ENCODE measurements around the gene MISP. TPM values are rescaled to one million over a fixed set of nuclear protein-coding genes. Genes with fewer than 3 reads are reported as not detected.

The MISP gene
- total RNA-seq, 1 experiment from 2014 or later = 0.70 TPM

DNA sequence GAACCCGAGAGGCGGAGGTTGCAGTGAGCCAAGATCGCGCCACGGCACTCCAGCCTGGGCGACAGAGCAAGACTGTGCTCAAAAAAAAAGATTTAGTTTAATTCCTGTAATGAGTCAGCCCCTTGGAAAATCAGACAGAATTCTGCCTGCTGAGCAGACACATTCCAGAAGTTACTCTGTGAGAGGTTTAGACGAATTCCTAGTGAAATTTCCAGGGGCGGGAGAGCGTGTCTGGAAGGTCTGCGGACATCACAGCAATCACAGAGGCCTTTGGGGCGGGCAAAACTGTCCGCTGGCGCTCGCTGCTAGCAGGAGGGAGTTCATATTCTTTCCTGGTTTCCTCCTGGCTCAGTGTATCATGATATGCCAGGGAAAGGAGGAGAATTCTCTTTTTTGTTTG, 17.5 kb downstream of the MISP start:
- Mint-ChIP-seq H3K9me3 (no peaks in the 10 kb centered on the region), H3K4me1 (no peaks in the 10 kb centered on the region), H3K27me3 (ENCODE audit: low read depth) (no peaks in the 10 kb centered on the region; the same call in 1 of the 2 replicates), H3K36me3 (no peaks in the 10 kb centered on the region), H3K27ac (no peak overlapping the region), H3K4me3 (no peak overlapping the region)
- POLR2A ChIA-PET = no interaction called here
- CTCF ChIA-PET = interaction anchor here (1.5 kb wide), 1 partner anchor 211 kb away, joined by 3 read pairs; no protein-coding TSS in a partner anchor
- TF ChIP-seq ESRRA (CRISPR knock-in tag; IDR thresholded peaks at IDR 0.05; ENCODE audit: borderline replicate concordance) (no peak), ZNF219 (CRISPR knock-in tag; IDR thresholded peaks at IDR 0.05; ENCODE audit: borderline replicate concordance) (no peak), OVOL2 (CRISPR knock-in tag; IDR thresholded peaks at IDR 0.05; ENCODE audit: borderline replicate concordance) (no peak), ATF1 (CRISPR knock-in tag; IDR thresholded peaks at IDR 0.05) (no peak)
- TF ChIP-seq, protein P1, sequence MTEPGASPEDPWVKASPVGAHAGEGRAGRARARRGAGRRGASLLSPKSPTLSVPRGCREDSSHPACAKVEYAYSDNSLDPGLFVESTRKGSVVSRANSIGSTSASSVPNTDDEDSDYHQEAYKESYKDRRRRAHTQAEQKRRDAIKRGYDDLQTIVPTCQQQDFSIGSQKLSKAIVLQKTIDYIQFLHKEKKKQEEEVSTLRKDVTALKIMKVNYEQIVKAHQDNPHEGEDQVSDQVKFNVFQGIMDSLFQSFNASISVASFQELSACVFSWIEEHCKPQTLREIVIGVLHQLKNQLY (CRISPR knock-in tag; IDR thresholded peaks at IDR 0.05) = no peak
- TF ChIP-seq, protein P2, sequence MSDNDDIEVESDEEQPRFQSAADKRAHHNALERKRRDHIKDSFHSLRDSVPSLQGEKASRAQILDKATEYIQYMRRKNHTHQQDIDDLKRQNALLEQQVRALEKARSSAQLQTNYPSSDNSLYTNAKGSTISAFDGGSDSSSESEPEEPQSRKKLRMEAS (CRISPR knock-in tag; IDR thresholded peaks at IDR 0.05) = no peak
- DNase-seq (ENCODE audit: low spot score) (no peak), ATAC-seq (no peak)

DNA sequence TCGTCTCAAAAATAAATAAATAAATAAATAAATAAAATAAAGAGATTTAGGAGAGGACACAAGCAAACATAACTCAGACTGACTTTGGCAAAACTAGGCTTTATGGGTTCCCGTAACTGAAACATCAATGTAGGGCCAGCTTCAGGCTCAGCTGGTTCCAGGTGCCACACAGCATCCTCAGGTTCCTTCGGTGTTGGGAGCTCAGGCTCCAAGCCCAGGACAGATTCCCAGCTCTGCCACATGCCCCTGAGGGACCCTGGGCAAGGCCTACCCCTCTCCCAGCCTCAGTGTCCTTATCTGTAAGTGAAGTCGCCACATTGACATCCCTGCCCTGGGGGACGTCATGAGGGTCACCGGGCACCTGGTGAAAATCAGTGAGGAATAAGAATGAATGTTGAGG, 18.7 kb downstream of the MISP start:
- DNase-seq (ENCODE audit: low spot score) (no peak), ATAC-seq (no peak)
- no peak overlapping the region for H3K4me3 Mint-ChIP-seq
- no peak for TF ChIP-seq ETV6 (CRISPR knock-in tag; IDR thresholded peaks at IDR 0.05)
- no peak for TF ChIP-seq GABPB1 (CRISPR knock-in tag; IDR thresholded peaks at IDR 0.05)
- TF ChIP-seq ZNF263 (CRISPR knock-in tag; IDR thresholded peaks at IDR 0.05; ENCODE audit: low read depth) = no peak
- TF ChIP-seq, protein P3, sequence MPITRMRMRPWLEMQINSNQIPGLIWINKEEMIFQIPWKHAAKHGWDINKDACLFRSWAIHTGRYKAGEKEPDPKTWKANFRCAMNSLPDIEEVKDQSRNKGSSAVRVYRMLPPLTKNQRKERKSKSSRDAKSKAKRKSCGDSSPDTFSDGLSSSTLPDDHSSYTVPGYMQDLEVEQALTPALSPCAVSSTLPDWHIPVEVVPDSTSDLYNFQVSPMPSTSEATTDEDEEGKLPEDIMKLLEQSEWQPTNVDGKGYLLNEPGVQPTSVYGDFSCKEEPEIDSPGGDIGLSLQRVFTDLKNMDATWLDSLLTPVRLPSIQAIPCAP (CRISPR knock-in tag; IDR thresholded peaks at IDR 0.05) = no peak
- TF ChIP-seq, protein P4, sequence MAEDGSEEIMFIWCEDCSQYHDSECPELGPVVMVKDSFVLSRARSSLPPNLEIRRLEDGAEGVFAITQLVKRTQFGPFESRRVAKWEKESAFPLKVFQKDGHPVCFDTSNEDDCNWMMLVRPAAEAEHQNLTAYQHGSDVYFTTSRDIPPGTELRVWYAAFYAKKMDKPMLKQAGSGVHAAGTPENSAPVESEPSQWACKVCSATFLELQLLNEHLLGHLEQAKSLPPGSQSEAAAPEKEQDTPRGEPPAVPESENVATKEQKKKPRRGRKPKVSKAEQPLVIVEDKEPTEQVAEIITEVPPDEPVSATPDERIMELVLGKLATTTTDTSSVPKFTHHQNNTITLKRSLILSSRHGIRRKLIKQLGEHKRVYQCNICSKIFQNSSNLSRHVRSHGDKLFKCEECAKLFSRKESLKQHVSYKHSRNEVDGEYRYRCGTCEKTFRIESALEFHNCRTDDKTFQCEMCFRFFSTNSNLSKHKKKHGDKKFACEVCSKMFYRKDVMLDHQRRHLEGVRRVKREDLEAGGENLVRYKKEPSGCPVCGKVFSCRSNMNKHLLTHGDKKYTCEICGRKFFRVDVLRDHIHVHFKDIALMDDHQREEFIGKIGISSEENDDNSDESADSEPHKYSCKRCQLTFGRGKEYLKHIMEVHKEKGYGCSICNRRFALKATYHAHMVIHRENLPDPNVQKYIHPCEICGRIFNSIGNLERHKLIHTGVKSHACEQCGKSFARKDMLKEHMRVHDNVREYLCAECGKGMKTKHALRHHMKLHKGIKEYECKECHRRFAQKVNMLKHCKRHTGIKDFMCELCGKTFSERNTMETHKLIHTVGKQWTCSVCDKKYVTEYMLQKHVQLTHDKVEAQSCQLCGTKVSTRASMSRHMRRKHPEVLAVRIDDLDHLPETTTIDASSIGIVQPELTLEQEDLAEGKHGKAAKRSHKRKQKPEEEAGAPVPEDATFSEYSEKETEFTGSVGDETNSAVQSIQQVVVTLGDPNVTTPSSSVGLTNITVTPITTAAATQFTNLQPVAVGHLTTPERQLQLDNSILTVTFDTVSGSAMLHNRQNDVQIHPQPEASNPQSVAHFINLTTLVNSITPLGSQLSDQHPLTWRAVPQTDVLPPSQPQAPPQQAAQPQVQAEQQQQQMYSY (CRISPR knock-in tag; IDR thresholded peaks at IDR 0.05) = no peak
- TF ChIP-seq, protein P5, sequence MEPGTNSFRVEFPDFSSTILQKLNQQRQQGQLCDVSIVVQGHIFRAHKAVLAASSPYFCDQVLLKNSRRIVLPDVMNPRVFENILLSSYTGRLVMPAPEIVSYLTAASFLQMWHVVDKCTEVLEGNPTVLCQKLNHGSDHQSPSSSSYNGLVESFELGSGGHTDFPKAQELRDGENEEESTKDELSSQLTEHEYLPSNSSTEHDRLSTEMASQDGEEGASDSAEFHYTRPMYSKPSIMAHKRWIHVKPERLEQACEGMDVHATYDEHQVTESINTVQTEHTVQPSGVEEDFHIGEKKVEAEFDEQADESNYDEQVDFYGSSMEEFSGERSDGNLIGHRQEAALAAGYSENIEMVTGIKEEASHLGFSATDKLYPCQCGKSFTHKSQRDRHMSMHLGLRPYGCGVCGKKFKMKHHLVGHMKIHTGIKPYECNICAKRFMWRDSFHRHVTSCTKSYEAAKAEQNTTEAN (CRISPR knock-in tag; IDR thresholded peaks at IDR 0.05) = no peak
- no peak for TF ChIP-seq NR3C1 (CRISPR knock-in tag; conservative IDR thresholded peaks at IDR 0.05; ENCODE audit: low read depth)
- TF ChIP-seq, protein P6, sequence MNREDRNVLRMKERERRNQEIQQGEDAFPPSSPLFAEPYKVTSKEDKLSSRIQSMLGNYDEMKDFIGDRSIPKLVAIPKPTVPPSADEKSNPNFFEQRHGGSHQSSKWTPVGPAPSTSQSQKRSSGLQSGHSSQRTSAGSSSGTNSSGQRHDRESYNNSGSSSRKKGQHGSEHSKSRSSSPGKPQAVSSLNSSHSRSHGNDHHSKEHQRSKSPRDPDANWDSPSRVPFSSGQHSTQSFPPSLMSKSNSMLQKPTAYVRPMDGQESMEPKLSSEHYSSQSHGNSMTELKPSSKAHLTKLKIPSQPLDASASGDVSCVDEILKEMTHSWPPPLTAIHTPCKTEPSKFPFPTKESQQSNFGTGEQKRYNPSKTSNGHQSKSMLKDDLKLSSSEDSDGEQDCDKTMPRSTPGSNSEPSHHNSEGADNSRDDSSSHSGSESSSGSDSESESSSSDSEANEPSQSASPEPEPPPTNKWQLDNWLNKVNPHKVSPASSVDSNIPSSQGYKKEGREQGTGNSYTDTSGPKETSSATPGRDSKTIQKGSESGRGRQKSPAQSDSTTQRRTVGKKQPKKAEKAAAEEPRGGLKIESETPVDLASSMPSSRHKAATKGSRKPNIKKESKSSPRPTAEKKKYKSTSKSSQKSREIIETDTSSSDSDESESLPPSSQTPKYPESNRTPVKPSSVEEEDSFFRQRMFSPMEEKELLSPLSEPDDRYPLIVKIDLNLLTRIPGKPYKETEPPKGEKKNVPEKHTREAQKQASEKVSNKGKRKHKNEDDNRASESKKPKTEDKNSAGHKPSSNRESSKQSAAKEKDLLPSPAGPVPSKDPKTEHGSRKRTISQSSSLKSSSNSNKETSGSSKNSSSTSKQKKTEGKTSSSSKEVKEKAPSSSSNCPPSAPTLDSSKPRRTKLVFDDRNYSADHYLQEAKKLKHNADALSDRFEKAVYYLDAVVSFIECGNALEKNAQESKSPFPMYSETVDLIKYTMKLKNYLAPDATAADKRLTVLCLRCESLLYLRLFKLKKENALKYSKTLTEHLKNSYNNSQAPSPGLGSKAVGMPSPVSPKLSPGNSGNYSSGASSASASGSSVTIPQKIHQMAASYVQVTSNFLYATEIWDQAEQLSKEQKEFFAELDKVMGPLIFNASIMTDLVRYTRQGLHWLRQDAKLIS (CRISPR knock-in tag; IDR thresholded peaks at IDR 0.05; ENCODE audit: borderline replicate concordance) = no peak
- TF ChIP-seq ZNF396 (CRISPR knock-in tag; IDR thresholded peaks at IDR 0.05; ENCODE audit: borderline replicate concordance) = no peak
- TF ChIP-seq FOXJ3 (CRISPR knock-in tag; IDR thresholded peaks at IDR 0.05; ENCODE audit: borderline replicate concordance) = no peak
- TF ChIP-seq, protein P7, sequence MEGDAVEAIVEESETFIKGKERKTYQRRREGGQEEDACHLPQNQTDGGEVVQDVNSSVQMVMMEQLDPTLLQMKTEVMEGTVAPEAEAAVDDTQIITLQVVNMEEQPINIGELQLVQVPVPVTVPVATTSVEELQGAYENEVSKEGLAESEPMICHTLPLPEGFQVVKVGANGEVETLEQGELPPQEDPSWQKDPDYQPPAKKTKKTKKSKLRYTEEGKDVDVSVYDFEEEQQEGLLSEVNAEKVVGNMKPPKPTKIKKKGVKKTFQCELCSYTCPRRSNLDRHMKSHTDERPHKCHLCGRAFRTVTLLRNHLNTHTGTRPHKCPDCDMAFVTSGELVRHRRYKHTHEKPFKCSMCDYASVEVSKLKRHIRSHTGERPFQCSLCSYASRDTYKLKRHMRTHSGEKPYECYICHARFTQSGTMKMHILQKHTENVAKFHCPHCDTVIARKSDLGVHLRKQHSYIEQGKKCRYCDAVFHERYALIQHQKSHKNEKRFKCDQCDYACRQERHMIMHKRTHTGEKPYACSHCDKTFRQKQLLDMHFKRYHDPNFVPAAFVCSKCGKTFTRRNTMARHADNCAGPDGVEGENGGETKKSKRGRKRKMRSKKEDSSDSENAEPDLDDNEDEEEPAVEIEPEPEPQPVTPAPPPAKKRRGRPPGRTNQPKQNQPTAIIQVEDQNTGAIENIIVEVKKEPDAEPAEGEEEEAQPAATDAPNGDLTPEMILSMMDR (IDR thresholded peaks at IDR 0.05) = no peak
- TF ChIP-seq, protein P8, sequence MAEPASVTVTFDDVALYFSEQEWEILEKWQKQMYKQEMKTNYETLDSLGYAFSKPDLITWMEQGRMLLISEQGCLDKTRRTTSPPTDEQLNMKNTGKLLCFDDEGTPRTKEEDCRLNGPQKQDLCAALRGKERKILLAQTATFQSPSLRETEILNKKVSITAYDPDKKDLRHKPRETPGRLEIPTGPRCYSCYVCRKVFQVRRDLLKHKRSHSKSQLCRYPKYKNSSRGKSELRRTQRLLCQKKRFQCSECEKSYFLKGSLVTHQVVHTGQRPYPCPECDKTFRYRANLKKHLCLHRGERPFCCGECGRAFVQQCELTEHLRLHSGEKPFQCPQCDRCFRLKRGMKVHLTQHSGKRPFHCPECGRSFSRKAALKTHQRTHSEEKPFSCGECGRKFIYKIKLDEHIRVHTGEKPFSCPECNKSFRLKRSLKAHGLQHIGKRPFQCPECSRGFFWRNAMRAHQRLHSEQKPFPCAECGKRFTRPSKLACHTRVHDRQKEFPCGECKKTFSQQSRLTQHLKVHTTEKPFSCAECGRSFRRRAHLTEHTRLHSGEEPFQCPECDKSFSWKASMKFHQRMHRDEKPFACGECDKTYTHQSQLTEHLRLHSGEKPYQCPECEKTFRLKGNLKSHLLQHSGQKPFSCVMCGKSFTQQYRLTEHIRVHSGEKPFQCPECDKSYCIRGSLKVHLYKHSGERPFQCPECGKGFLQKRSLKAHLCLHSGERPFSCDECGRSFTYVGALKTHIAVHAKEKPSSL (CRISPR knock-in tag; conservative IDR thresholded peaks at IDR 0.05) = no peak
- no peak for TF ChIP-seq ATF1 (CRISPR knock-in tag; IDR thresholded peaks at IDR 0.05)
- no peak for TF ChIP-seq ZBTB21 (CRISPR knock-in tag; IDR thresholded peaks at IDR 0.05; ENCODE audit: borderline replicate concordance)
- no peaks in the 10 kb centered on the region for H3K9me3 Mint-ChIP-seq
- no peaks in the 10 kb centered on the region for H3K36me3 Mint-ChIP-seq
- ChIA-PET POLR2A (interaction anchor here (0.7 kb wide), 1 partner anchor 250 kb away, joined by 6 read pairs; no protein-coding TSS in a partner anchor), CTCF (interaction anchor here (0.5 to 1.7 kb wide), 15 partner anchors 16 to 210 kb away, joined by 3 to 9 read pairs (median 4); partner anchors contain the start of gene PALM)
- H3K27ac Mint-ChIP-seq = no peak overlapping the region
- H3K27me3 Mint-ChIP-seq (ENCODE audit: low read depth) = no peaks in the 10 kb centered on the region; the same call in 1 of the 2 replicates
- H3K4me1 Mint-ChIP-seq = no peaks in the 10 kb centered on the region
